HepG2 (cell line): ENCODE measurements around the gene AQP9. TPM values are rescaled to one million over a fixed set of nuclear protein-coding genes. Genes with fewer than 3 reads are reported as not detected.

Experiments used
- ATAC-seq: fragments of 200-7000 bp; cut with Tn5 transposase; 3 replicates; pipeline ENCODE4 v1.9.1; 2020; ENCODE audit warnings: mild to moderate bottlenecking, moderate library complexity
- BruUV-seq: library from RNA; stranded (reverse); fragments of 400-500 nt; replicated peaks from 2 replicates; lab custom pipeline; 2021; lab: Mats Ljungman, UMichigan
- CTCF ChIA-PET: fragments of 300-600 bp; formaldehyde crosslinking; extraction: SDS; loops from one replicate; lab custom pipeline; 2021; ENCODE audit warnings: low total read pairs, inconsistent platforms, low intra/inter-chr PET ratio; lab: Yijun Ruan, JAX
- POLR2A ChIA-PET: fragments of 350-600 bp; sonication (Branson Sonifier 250); formaldehyde crosslinking; loops from one replicate; lab custom pipeline; 2020; ENCODE audit warnings: antibody characterized with exemption, inconsistent platforms; lab: Yijun Ruan, JAX
- DNase-seq: peaks from one replicate; pipeline ENCODE4 v3.0.0-alpha.2; 2015; ENCODE audit warnings: low spot score
- FAIRE-seq: peaks from 3 replicates; lab custom pipeline; 2011; peaks lifted over from hg19 to GRCh38; lab: Jason Lieb, UNC
- H2AFZ ChIP-seq: one replicate; pipeline ENCODE4 v1.6.1; 2011; ENCODE audit warnings: low read length, inconsistent platforms
- H3K27ac ChIP-seq: fragments of 300-600 bp; 3 replicates; pipeline ENCODE4 v1.8.0; 2011; ENCODE audit warnings: mixed run types, mild to moderate bottlenecking, mixed read lengths, low read length, inconsistent platforms; ENCODE audit not compliant: insufficient read depth; ENCODE audit errors: extremely low read length
- H3K27me3 ChIP-seq, 2 experiments: fragments of 200-600 bp in 1 of 2; 2 replicates in 1 of 2; 3 replicates in 1 of 2; pipeline versions ENCODE4 v1.6.0 to v1.8.0; 2011; ENCODE audit warnings: low read length in 2 of 2, mild to moderate bottlenecking in 2 of 2, moderate library complexity in 2 of 2, inconsistent platforms in 1 of 2; ENCODE audit not compliant: insufficient read depth in 2 of 2, control insufficient read depth in 1 of 2
- H3K36me3 ChIP-seq, 2 experiments: fragments of 200-600 bp in 1 of 2; replicated peaks in 1 of 2; 2 replicates in 1 of 2; 3 replicates in 1 of 2; pipeline versions ENCODE4 v1.5.1 to v1.8.0; 2011; ENCODE audit warnings: low read length in 2 of 2, inconsistent platforms in 1 of 2; ENCODE audit not compliant: insufficient read depth in 2 of 2, control insufficient read depth in 1 of 2
- H3K4me1 ChIP-seq: 2 replicates; pipeline ENCODE4 v1.5.1; 2012; ENCODE audit warnings: low read length, inconsistent platforms; ENCODE audit not compliant: insufficient read depth
- H3K4me2 ChIP-seq: 2 replicates; pipeline ENCODE4 v1.6.0; 2011; ENCODE audit warnings: low read depth, low read length, inconsistent platforms
- H3K4me3 ChIP-seq, 3 experiments: fragments of 200-600 bp in 1 of 3; sonication (generic), shearing (Covaris generic) in 1 of 3; replicated peaks in 1 of 3; 2 replicates each; pipeline ENCODE4 v1.5.1; 2011 to 2016; ENCODE audit warnings: low read length in 3 of 3, inconsistent platforms in 2 of 3, low read depth in 2 of 3, mild to moderate bottlenecking in 2 of 3, control low read depth in 1 of 3, mixed read lengths in 1 of 3; ENCODE audit not compliant: insufficient read depth in 1 of 3
- H3K79me2 ChIP-seq: one replicate; pipeline ENCODE4 v1.6.1; 2011; ENCODE audit warnings: low read length, inconsistent platforms; ENCODE audit not compliant: insufficient read depth
- H3K9ac ChIP-seq: 2 replicates; pipeline ENCODE4 v1.6.0; 2011; ENCODE audit warnings: mild to moderate bottlenecking, low read depth, low read length, inconsistent platforms; ENCODE audit not compliant: insufficient read depth
- H3K9me3 ChIP-seq: 2 replicates; pipeline ENCODE4 v1.5.1; 2012; ENCODE audit warnings: mild to moderate bottlenecking, low read length
- H4K20me1 ChIP-seq: 2 replicates; pipeline ENCODE4 v1.6.0; 2011; ENCODE audit warnings: inconsistent platforms, mild to moderate bottlenecking, low read length, moderate library complexity; ENCODE audit not compliant: insufficient read depth
- BRF2 ChIP-seq: sonication (generic); formaldehyde crosslinking; IDR thresholded peaks from 2 replicates; pipeline ENCODE4 v1.8.1; 2022; ENCODE audit warnings: mild to moderate bottlenecking, missing genetic modification reagents
- CTCF ChIP-seq: sonication (generic); formaldehyde crosslinking; IDR thresholded peaks from 2 replicates; pipeline ENCODE4 v1.5.0; 2020; ENCODE audit warnings: mild to moderate bottlenecking, missing genetic modification reagents, moderate library complexity
- ERF ChIP-seq: IDR thresholded peaks from 2 replicates; pipeline ENCODE4 v1.6.1; 2018; ENCODE audit warnings: missing biosample characterization, missing genetic modification reagents
- FOXM1 ChIP-seq: sonication (generic); formaldehyde crosslinking; IDR thresholded peaks from 2 replicates; pipeline ENCODE4 v1.5.0; 2020; ENCODE audit warnings: missing genetic modification reagents
- MAX ChIP-seq: IDR thresholded peaks from 2 replicates; pipeline ENCODE4 v1.6.1; 2012; ENCODE audit warnings: inconsistent platforms
- SOX13 ChIP-seq, 3 experiments: fragments of 450-650 bp in 1 of 3; sonication (generic) in 1 of 3; formaldehyde crosslinking in 1 of 3; IDR thresholded peaks in 2 of 3; conservative IDR thresholded peaks in 1 of 3; 2 replicates each; pipeline versions ENCODE4 v1.5.0 to v1.6.1; 2016 to 2020; ENCODE audit warnings: antibody characterized with exemption in 1 of 3, mild to moderate bottlenecking in 1 of 3, missing compliant biosample characterization in 1 of 3, missing genetic modification reagents in 1 of 3, moderate library complexity in 1 of 3
- TERF1 ChIP-seq: sonication (generic); formaldehyde crosslinking; IDR thresholded peaks from 2 replicates; pipeline ENCODE4 v1.8.0; 2022; ENCODE audit warnings: mild to moderate bottlenecking, missing genetic modification reagents, moderate library complexity
- WGBS: methylation state at CpG from one replicate; pipeline ENCODE4 v1.1.6; 2017; ENCODE audit warnings: low lambda C conversion rate; 5-methylcytosine and 5-hydroxymethylcytosine counted together
- in situ Hi-C: cut with HindIII; loops from 2 replicates; pipeline ENCODE4 v1.10.0; 2017; ENCODE audit warnings: low pct_unique_long_range_greater_than_20kb; ENCODE audit not compliant: extremely low pct_ligation_motif_present
- intact Hi-C: fragments of 100-400 bp; cut with micrococcal nuclease; formaldehyde crosslinking; loops from one replicate; pipeline ENCODE4 v1.10.0; 2022; ENCODE audit not compliant: unreplicated experiment
- polyA plus RNA-seq, 8 experiments: library from polyadenylated mRNA; depleted of rRNA in 3 of 8; stranded (reverse) in 7 of 8; unstranded in 1 of 8; fragments of >200 nt; fragmentation: Illumina TruSeq in 4 of 8; extraction: Trizol in 4 of 8; gene quantifications; 2 replicates each; pipeline versions ENCODE4 v1.2.1 to v1.2.3, GENCODE V29; 2011 to 2016; ENCODE audit warnings: low read depth in 4 of 8, missing spikeins in 1 of 8, mixed read lengths in 1 of 8; ENCODE audit not compliant: insufficient read depth in 1 of 8
- total RNA-seq, 5 experiments: library from RNA; depleted of rRNA; stranded (reverse); fragments of >200 nt; fragmentation: Illumina TruSeq; extraction: Trizol; gene quantifications; 2 replicates each; pipeline ENCODE4 v1.2.3, GENCODE V29; 2016; ENCODE audit warnings: low read depth in 1 of 5

The AQP9 gene
- total and polyA plus RNA-seq, 2 of the 13 experiments (the other 11 are each of a cell fraction or from before 2014, with no cell fraction given) = not detected

- H2AFZ ChIP-seq = no peak overlapping the region
These were observed 8.0 kb downstream of the AQP9 start for GRCh38 chr15:58146211-58146610.

GRCh38 chr15:58146749-58147148 lies 8.6 kb downstream of the AQP9 start:
- no peak for ATAC-seq
- TF ChIP-seq ERF (CRISPR knock-in tag) = no peak
- TF ChIP-seq FOXM1 (CRISPR knock-in tag) = no peak
- no peak for TF ChIP-seq SOX13 (IDR thresholded peaks at IDR 0.05)
- no peak for TF ChIP-seq SOX13 (CRISPR knock-in tag; conservative IDR thresholded peaks at IDR 0.05 in 1 of 2, IDR thresholded peaks at IDR 0.05 in 1 of 2)
- peak; percentile 25; the same call in 1 of the 2 replicates for TF ChIP-seq MAX
- no peak for TF ChIP-seq TERF1 (CRISPR knock-in tag)
- TF ChIP-seq BRF2 (CRISPR knock-in tag) = no peak
- no peaks in the 10 kb centered on the region for H4K20me1 ChIP-seq
- 29% methylated on average over 7 of the region's 7 CpGs for whole genome bisulfite sequencing
- no peak overlapping the region for H3K4me3 ChIP-seq
- no peaks in the 10 kb centered on the region for H3K4me1 ChIP-seq
- no TSS peak for BruUV-seq
- in situ Hi-C loops (no loop called here), intact Hi-C loops (no loop called here)
- no peak overlapping the region for H3K27ac ChIP-seq
- no peaks in the 10 kb centered on the region for H3K9me3 ChIP-seq
- H3K79me2 ChIP-seq = no peaks in the 10 kb centered on the region
- no peak for FAIRE-seq
- no peaks in the 10 kb centered on the region for H3K36me3 ChIP-seq
- no peak overlapping the region for H3K4me2 ChIP-seq
- H2AFZ ChIP-seq = no peak overlapping the region
- no peak for DNase-seq
- peaks cover 4 to 17% of the 10 kb centered on the region in 2 experiments for H3K27me3 ChIP-seq
- no peak overlapping the region for H3K9ac ChIP-seq
- CTCF ChIA-PET = no interaction called here
- POLR2A ChIA-PET = no interaction called here

More at GRCh38 chr15:58146211-58146610, 8.0 kb downstream of the AQP9 start:
- H3K4me1 ChIP-seq = no peaks in the 10 kb centered on the region
- BruUV-seq = no TSS peak
- H3K36me3 ChIP-seq = no peaks in the 10 kb centered on the region
- POLR2A ChIA-PET = no interaction called here
- H3K27ac ChIP-seq = no peak overlapping the region
- DNase-seq (no peak), FAIRE-seq (no peak), ATAC-seq (no peak)
- no peaks in the 10 kb centered on the region for H3K9me3 ChIP-seq
- H4K20me1 ChIP-seq = no peaks in the 10 kb centered on the region
- H3K4me2 ChIP-seq = no peak overlapping the region
- in situ Hi-C loops (no loop called here), intact Hi-C loops (no loop called here)
- H3K27me3 ChIP-seq = peaks cover 4 to 17% of the 10 kb centered on the region in 2 experiments
- no peak overlapping the region for H3K9ac ChIP-seq
- no peak for TF ChIP-seq CTCF (CRISPR knock-in tag)
- 72% methylated on average over 4 of the region's 4 CpGs for WGBS
- CTCF ChIA-PET = no interaction called here
- no peaks in the 10 kb centered on the region for H3K79me2 ChIP-seq
- no peak overlapping the region for H3K4me3 ChIP-seq
